HepG2 (cell line): ENCODE results near the gene NOP56. TPM values are rescaled to one million over a fixed set of nuclear protein-coding genes. Genes with fewer than 3 reads are reported as not detected.

Experiments
- ARNTL ChIP-seq: sonication (generic); formaldehyde crosslinking; IDR thresholded peaks from 2 replicates; pipeline ENCODE4 v1.4.0; 2020; ENCODE audit warnings: mild to moderate bottlenecking, missing genetic modification reagents
- EZH2 ChIP-seq: conservative IDR thresholded peaks from 2 replicates; pipeline ENCODE4 v1.6.1; 2012; ENCODE audit warnings: mild to moderate bottlenecking, low read depth, low read length, moderate library complexity
- GABPB1 ChIP-seq: IDR thresholded peaks from 2 replicates; pipeline ENCODE4 v1.6.1; 2016; ENCODE audit warnings: mild to moderate bottlenecking, missing genetic modification reagents, moderate library complexity, missing compliant biosample characterization
- MXI1 ChIP-seq: IDR thresholded peaks from 3 replicates; pipeline ENCODE4 v1.6.1; 2012; ENCODE audit warnings: low read depth, low read length, inconsistent platforms, borderline replicate concordance
- REPIN1 ChIP-seq: sonication (generic); formaldehyde crosslinking; IDR thresholded peaks from 2 replicates; pipeline ENCODE4 v1.8.0; 2022; ENCODE audit warnings: missing genetic modification reagents, low read depth, mild to moderate bottlenecking, borderline replicate concordance
- SAP130 ChIP-seq: IDR thresholded peaks from 2 replicates; pipeline ENCODE4 v1.6.1; 2016; ENCODE audit warnings: low read depth
- SIX1 ChIP-seq: sonication (generic); formaldehyde crosslinking; IDR thresholded peaks from 2 replicates; pipeline ENCODE4 v1.4.0; 2020; ENCODE audit warnings: missing genetic modification reagents, borderline replicate concordance
- ZFX ChIP-seq: sonication (generic); formaldehyde crosslinking; IDR thresholded peaks from 2 replicates; pipeline ENCODE4 v1.4.0; 2020; ENCODE audit warnings: mild to moderate bottlenecking, low read depth, missing genetic modification reagents, moderate library complexity
- ZNF430 ChIP-seq: sonication (generic); formaldehyde crosslinking; IDR thresholded peaks from 2 replicates; pipeline ENCODE4 v1.9.0; 2021; ENCODE audit warnings: mild to moderate bottlenecking, missing genetic modification reagents
- ZNF543 ChIP-seq: sonication (generic); formaldehyde crosslinking; IDR thresholded peaks from 2 replicates; pipeline ENCODE4 v1.4.0; 2020; ENCODE audit warnings: mild to moderate bottlenecking, missing genetic modification reagents
- ZNF550 ChIP-seq: sonication (generic); formaldehyde crosslinking; IDR thresholded peaks from 2 replicates; pipeline ENCODE4 v1.4.0; 2020; ENCODE audit warnings: mild to moderate bottlenecking, missing genetic modification reagents, borderline replicate concordance
- ZNF589 ChIP-seq: sonication (generic); formaldehyde crosslinking; conservative IDR thresholded peaks from 2 replicates; pipeline ENCODE4 v1.8.0; 2022; ENCODE audit warnings: mild to moderate bottlenecking, moderate library complexity, missing genetic modification reagents
- ZNF788 ChIP-seq: sonication (generic); formaldehyde crosslinking; IDR thresholded peaks from 2 replicates; pipeline ENCODE4 v1.5.0; 2020; ENCODE audit warnings: mild to moderate bottlenecking, missing genetic modification reagents, borderline replicate concordance
- polyA plus RNA-seq, 8 experiments: library from polyadenylated mRNA; depleted of rRNA in 3 of 8; stranded (reverse) in 7 of 8; unstranded in 1 of 8; fragments of >200 nt; fragmentation: Illumina TruSeq in 4 of 8; extraction: Trizol in 4 of 8; gene quantifications; 2 replicates each; pipeline versions ENCODE4 v1.2.1 to v1.2.3, GENCODE V29; 2011 to 2016; ENCODE audit warnings: low read depth in 4 of 8, missing spikeins in 1 of 8, mixed read lengths in 1 of 8; ENCODE audit not compliant: insufficient read depth in 1 of 8
- total RNA-seq, 5 experiments: library from RNA; depleted of rRNA; stranded (reverse); fragments of >200 nt; fragmentation: Illumina TruSeq; extraction: Trizol; gene quantifications; 2 replicates each; pipeline ENCODE4 v1.2.3, GENCODE V29; 2016; ENCODE audit warnings: low read depth in 1 of 5
- TF ChIP-seq, protein P1 (sequence below): conservative IDR thresholded peaks from 2 replicates; pipeline ENCODE4 v1.6.1; 2018; ENCODE audit warnings: missing genetic modification reagents
- TF ChIP-seq, protein P2 (sequence below): IDR thresholded peaks from 2 replicates; pipeline ENCODE4 v1.6.1; 2016; ENCODE audit warnings: missing biosample characterization, missing genetic modification reagents, low read depth
- TF ChIP-seq, protein P3 (sequence below): sonication (generic); formaldehyde crosslinking; IDR thresholded peaks from 2 replicates; pipeline ENCODE4 v1.4.0; 2020; ENCODE audit warnings: mild to moderate bottlenecking, missing genetic modification reagents
- TF ChIP-seq, protein P4 (sequence below): sonication (generic); formaldehyde crosslinking; conservative IDR thresholded peaks from 2 replicates; pipeline ENCODE4 v1.4.0; 2020; ENCODE audit warnings: missing genetic modification reagents
- TF ChIP-seq, protein P5 (sequence below): sonication (generic); formaldehyde crosslinking; IDR thresholded peaks from 2 replicates; pipeline ENCODE4 v1.5.0; 2020; ENCODE audit warnings: missing genetic modification reagents

The NOP56 gene
- total and polyA plus RNA-seq, 2 of the 13 experiments (the other 11 are each of a cell fraction or from before 2014, with no cell fraction given): 369 to 1,116 TPM

DNA sequence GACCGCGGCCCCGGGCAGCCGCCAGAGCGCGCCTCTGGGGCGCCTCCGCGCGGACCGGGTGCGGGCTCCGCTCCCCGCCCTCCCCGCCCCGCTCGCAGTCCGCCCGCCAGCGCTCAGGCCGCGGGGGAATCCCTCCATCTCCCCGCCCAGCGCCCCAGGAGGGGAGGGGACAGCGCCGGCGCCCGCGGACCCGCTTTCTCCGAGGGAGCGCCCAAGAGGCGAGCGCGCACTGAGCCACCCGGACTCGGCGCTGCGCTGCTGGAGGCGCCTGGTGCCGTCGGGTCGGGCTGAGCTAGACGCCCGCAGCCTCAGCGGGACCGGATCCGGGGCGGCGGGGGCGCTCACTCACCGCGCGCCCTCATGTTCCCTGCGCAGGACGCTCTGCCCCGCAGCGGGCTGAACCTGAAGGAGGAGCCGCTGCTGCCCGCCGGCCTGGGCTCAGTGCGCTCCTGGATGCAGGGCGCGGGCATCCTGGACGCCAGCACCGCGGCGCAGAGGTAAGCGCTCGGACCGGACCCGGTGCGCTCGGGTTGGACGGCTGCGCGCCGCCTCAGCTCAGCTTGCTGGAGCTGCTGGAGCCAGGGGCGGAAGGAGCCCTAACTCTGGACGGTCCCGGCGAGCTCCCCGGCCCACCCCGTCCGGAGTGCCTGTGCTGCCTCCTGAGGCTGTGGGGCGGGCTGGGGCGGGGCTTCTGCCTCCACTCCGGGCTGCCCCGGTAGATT lies 41.0 kb downstream of the NOP56 start (continued):
- TF ChIP-seq ZNF788 (CRISPR knock-in tag) (peak; percentile 42; the same call in 1 of the 2 replicates), SAP130 (CRISPR knock-in tag) (peak; percentile 17; the same call in 1 of the 2 replicates), ZFX (CRISPR knock-in tag) (0 out of 2 replicates have a peak, but pooled peaks have one; percentile 18), ZNF550 (CRISPR knock-in tag) (0 out of 2 replicates have a peak, but pooled peaks have one; percentile 33), ZNF589 (CRISPR knock-in tag) (peak; percentile 40; the same call in 1 of the 2 replicates), MXI1 (no peak), REPIN1 (CRISPR knock-in tag) (no peak), SIX1 (no peak), ZNF430 (CRISPR knock-in tag) (no peak), GABPB1 (CRISPR knock-in tag) (peak; percentile 31; the same call in 1 of the 2 replicates), EZH2 (peak; percentile 34; the same call in 1 of the 2 replicates), ZNF543 (CRISPR knock-in tag) (0 out of 2 replicates have a peak, but pooled peaks have one; percentile 26), ARNTL (CRISPR knock-in tag) (peak; percentile 35; the same call in 1 of the 2 replicates)
- TF ChIP-seq, protein P1, sequence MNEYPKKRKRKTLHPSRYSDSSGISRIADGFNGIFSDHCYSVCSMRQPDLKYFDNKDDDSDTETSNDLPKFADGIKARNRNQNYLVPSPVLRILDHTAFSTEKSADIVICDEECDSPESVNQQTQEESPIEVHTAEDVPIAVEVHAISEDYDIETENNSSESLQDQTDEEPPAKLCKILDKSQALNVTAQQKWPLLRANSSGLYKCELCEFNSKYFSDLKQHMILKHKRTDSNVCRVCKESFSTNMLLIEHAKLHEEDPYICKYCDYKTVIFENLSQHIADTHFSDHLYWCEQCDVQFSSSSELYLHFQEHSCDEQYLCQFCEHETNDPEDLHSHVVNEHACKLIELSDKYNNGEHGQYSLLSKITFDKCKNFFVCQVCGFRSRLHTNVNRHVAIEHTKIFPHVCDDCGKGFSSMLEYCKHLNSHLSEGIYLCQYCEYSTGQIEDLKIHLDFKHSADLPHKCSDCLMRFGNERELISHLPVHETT (CRISPR knock-in tag): 0 out of 2 replicates have a peak, but pooled peaks have one; percentile 7
- TF ChIP-seq, protein P2, sequence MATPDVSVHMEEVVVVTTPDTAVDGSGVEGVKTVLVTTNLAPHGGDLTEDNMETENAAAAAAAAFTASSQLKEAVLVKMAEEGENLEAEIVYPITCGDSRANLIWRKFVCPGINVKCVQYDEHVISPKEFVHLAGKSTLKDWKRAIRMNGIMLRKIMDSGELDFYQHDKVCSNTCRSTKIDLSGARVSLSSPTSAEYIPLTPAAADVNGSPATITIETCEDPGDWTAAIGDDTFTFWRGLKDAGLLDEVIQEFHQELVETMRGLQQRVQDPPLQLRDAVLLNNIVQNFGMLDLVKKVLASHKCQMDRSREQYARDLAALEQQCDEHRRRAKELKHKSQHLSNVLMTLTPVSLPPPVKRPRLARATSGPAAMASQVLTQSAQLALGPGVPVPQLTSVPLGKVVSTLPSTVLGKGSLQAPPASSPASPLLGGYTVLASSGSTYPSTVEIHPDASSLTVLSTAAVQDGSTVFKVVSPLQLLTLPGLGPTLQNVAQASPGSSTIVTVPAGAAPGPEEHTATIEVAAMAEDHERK (CRISPR knock-in tag): no peak
- TF ChIP-seq, protein P3, sequence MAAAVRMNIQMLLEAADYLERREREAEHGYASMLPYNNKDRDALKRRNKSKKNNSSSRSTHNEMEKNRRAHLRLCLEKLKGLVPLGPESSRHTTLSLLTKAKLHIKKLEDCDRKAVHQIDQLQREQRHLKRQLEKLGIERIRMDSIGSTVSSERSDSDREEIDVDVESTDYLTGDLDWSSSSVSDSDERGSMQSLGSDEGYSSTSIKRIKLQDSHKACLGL: 0 out of 2 replicates have a peak, but pooled peaks have one; percentile 24
- TF ChIP-seq, protein P4, sequence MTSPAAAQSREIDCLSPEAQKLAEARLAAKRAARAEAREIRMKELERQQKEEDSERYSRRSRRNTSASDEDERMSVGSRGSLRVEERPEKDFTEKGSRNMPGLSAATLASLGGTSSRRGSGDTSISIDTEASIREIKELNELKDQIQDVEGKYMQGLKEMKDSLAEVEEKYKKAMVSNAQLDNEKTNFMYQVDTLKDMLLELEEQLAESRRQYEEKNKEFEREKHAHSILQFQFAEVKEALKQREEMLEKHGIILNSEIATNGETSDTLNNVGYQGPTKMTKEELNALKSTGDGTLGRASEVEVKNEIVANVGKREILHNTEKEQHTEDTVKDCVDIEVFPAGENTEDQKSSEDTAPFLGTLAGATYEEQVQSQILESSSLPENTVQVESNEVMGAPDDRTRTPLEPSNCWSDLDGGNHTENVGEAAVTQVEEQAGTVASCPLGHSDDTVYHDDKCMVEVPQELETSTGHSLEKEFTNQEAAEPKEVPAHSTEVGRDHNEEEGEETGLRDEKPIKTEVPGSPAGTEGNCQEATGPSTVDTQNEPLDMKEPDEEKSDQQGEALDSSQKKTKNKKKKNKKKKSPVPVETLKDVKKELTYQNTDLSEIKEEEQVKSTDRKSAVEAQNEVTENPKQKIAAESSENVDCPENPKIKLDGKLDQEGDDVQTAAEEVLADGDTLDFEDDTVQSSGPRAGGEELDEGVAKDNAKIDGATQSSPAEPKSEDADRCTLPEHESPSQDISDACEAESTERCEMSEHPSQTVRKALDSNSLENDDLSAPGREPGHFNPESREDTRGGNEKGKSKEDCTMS (CRISPR knock-in tag): no peak
- TF ChIP-seq, protein P5, sequence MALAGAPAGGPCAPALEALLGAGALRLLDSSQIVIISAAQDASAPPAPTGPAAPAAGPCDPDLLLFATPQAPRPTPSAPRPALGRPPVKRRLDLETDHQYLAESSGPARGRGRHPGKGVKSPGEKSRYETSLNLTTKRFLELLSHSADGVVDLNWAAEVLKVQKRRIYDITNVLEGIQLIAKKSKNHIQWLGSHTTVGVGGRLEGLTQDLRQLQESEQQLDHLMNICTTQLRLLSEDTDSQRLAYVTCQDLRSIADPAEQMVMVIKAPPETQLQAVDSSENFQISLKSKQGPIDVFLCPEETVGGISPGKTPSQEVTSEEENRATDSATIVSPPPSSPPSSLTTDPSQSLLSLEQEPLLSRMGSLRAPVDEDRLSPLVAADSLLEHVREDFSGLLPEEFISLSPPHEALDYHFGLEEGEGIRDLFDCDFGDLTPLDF (CRISPR knock-in tag): no peak
